IMR-90 (cell line): ENCODE measurements around the gene SLC2A13. TPM values are rescaled to one million over a fixed set of nuclear protein-coding genes. Genes with fewer than 3 reads are reported as not detected.

Experiments
- ATAC-seq: fragments of 200-7000 bp; cut with Tn5 transposase; 2 replicates; pipeline ENCODE4 v1.9.1; 2020; ENCODE audit warnings: low read depth, mild to moderate bottlenecking, moderate library complexity
- BruUV-seq: library from RNA; stranded (reverse); fragments of 400-500 nt; replicated peaks from 2 replicates; lab custom pipeline; 2021; lab: Mats Ljungman, UMichigan
- CTCF ChIA-PET: fragments of 300-600 bp; formaldehyde crosslinking; extraction: SDS; loops from one replicate; lab custom pipeline; 2021; ENCODE audit warnings: antibody characterized with exemption; lab: Yijun Ruan, JAX
- POLR2A ChIA-PET: fragments of 300-600 bp; sonication (Branson Sonifier 250); formaldehyde crosslinking; loops from one replicate; lab custom pipeline; 2022; ENCODE audit warnings: antibody characterized with exemption; ENCODE audit not compliant: unreplicated experiment; lab: Charles Lee
- DNase-seq: peaks from one replicate; pipeline ENCODE4 v3.0.0; 2013
- H2AFZ ChIP-seq: replicated peaks from 2 replicates; pipeline ENCODE3; 2013; ENCODE audit warnings: low read length, mild to moderate bottlenecking; ENCODE audit not compliant: poor library complexity
- H2AK5ac ChIP-seq: 2 replicates; pipeline ENCODE4 v1.6.1; 2013; ENCODE audit warnings: low read depth, low read length, inconsistent platforms
- H2AK9ac ChIP-seq: replicated peaks from 2 replicates; pipeline ENCODE3; 2013; ENCODE audit warnings: mild to moderate bottlenecking, low read depth, low read length, moderate library complexity; ENCODE audit not compliant: poor library complexity
- H2BK120ac ChIP-seq: 2 replicates; pipeline ENCODE4 v1.6.1; 2013; ENCODE audit warnings: low read depth, low read length, inconsistent platforms
- H2BK15ac ChIP-seq: 3 replicates; pipeline ENCODE4 v1.6.1; 2013; ENCODE audit warnings: low read depth, low read length, inconsistent platforms
- H2BK20ac ChIP-seq: 2 replicates; pipeline ENCODE4 v1.6.1; 2013; ENCODE audit warnings: low read depth, mild to moderate bottlenecking, inconsistent platforms, low read length, moderate library complexity
- H2BK5ac ChIP-seq: 2 replicates; pipeline ENCODE4 v1.6.1; 2013; ENCODE audit warnings: mild to moderate bottlenecking, low read depth, low read length, inconsistent platforms; ENCODE audit not compliant: poor library complexity, severe bottlenecking
- H3K14ac ChIP-seq: replicated peaks from 2 replicates; pipeline ENCODE4 v1.6.1; 2013; ENCODE audit warnings: low read depth, low read length, inconsistent platforms
- H3K18ac ChIP-seq: 2 replicates; pipeline ENCODE4 v1.6.1; 2013; ENCODE audit warnings: low read depth, low read length, control low read depth
- H3K23ac ChIP-seq: 2 replicates; pipeline ENCODE4 v1.6.1; 2013; ENCODE audit warnings: low read depth, low read length, inconsistent platforms
- H3K27ac ChIP-seq: 2 replicates; pipeline ENCODE4 v1.5.1; 2013; ENCODE audit warnings: mild to moderate bottlenecking, control low read depth, low read length; ENCODE audit not compliant: insufficient read depth
- H3K27me3 ChIP-seq: 2 replicates; pipeline ENCODE4 v1.6.1; 2013; ENCODE audit warnings: low read length; ENCODE audit not compliant: control insufficient read depth, insufficient read depth
- H3K36me3 ChIP-seq: 2 replicates; pipeline ENCODE4 v1.6.1; 2013; ENCODE audit warnings: low read length, mixed read lengths; ENCODE audit not compliant: control insufficient read depth, insufficient read depth
- H3K4ac ChIP-seq: 2 replicates; pipeline ENCODE4 v1.6.1; 2013; ENCODE audit warnings: low read depth, low read length, inconsistent platforms
- H3K4me1 ChIP-seq: 2 replicates; pipeline ENCODE4 v1.6.1; 2013; ENCODE audit warnings: low read length, mixed read lengths; ENCODE audit not compliant: control insufficient read depth, insufficient read depth
- H3K4me2 ChIP-seq: 2 replicates; pipeline ENCODE4 v1.6.1; 2013; ENCODE audit warnings: low read depth, mild to moderate bottlenecking, control low read depth, low read length, moderate library complexity
- H3K4me3 ChIP-seq: 2 replicates; pipeline ENCODE4 v1.5.1; 2013; ENCODE audit warnings: low read depth, mild to moderate bottlenecking, control low read depth, low read length, moderate library complexity; ENCODE audit not compliant: insufficient read depth
- H3K56ac ChIP-seq: 2 replicates; pipeline ENCODE4 v1.6.1; 2013; ENCODE audit warnings: low read length, inconsistent platforms; ENCODE audit not compliant: insufficient read depth; ENCODE audit errors: extremely low read depth
- H3K79me1 ChIP-seq, 2 experiments: 2 replicates each; pipeline ENCODE4 v1.6.1; 2013; ENCODE audit warnings: low read length in 2 of 2, inconsistent platforms in 1 of 2, low read depth in 1 of 2
- H3K9ac ChIP-seq: 2 replicates; pipeline ENCODE4 v1.6.1; 2013; ENCODE audit warnings: low read depth, low read length, control low read depth
- H3K9me1 ChIP-seq: 2 replicates; pipeline ENCODE4 v1.6.1; 2013; ENCODE audit warnings: low read length, inconsistent platforms; ENCODE audit not compliant: insufficient read depth
- H3K9me3 ChIP-seq: 2 replicates; pipeline ENCODE4 v1.6.1; 2013; ENCODE audit warnings: low read length; ENCODE audit not compliant: control insufficient read depth, insufficient read depth
- H4K20me1 ChIP-seq: 2 replicates; pipeline ENCODE4 v1.6.1; 2013; ENCODE audit warnings: low read length, inconsistent platforms; ENCODE audit not compliant: insufficient read depth
- H4K5ac ChIP-seq: 2 replicates; pipeline ENCODE4 v1.6.1; 2013; ENCODE audit warnings: mild to moderate bottlenecking, low read depth, low read length, control low read depth
- H4K8ac ChIP-seq, 2 experiments: 2 replicates each; pipeline ENCODE4 v1.6.1; 2013; ENCODE audit warnings: low read depth in 2 of 2, low read length in 2 of 2, control low read depth in 1 of 2, inconsistent platforms in 1 of 2
- H4K91ac ChIP-seq: 2 replicates; pipeline ENCODE4 v1.6.1; 2013; ENCODE audit warnings: low read depth, low read length, inconsistent platforms; ENCODE audit not compliant: insufficient read depth
- CHD1 ChIP-seq: IDR thresholded peaks from 2 replicates; pipeline ENCODE4 v1.6.1; 2012; ENCODE audit warnings: low read depth, low read length, improper control_type of control experiment
- FOS ChIP-seq: fragments of 150-350 bp; IDR thresholded peaks from 2 replicates; pipeline ENCODE4 v1.6.1; 2016; ENCODE audit warnings: low read depth, low read length
- MXI1 ChIP-seq: IDR thresholded peaks from 2 replicates; pipeline ENCODE4 v1.6.1; 2012; ENCODE audit warnings: low read depth, mild to moderate bottlenecking, low read length, moderate library complexity, borderline replicate concordance
- RFX5 ChIP-seq: IDR thresholded peaks from 2 replicates; pipeline ENCODE4 v1.8.0; 2012; ENCODE audit warnings: low read depth, mild to moderate bottlenecking, low read length, moderate library complexity
- SMC3 ChIP-seq: fragments of 150-350 bp; IDR thresholded peaks from 2 replicates; pipeline ENCODE4 v1.6.1; 2016; ENCODE audit warnings: low read depth, mild to moderate bottlenecking, antibody characterized with exemption, low read length, moderate library complexity
- WGBS, 2 experiments: methylation state at CpG; one replicate each; pipeline versions ENCODE4 v1.1.5 to v1.1.7; 2013; ENCODE audit warnings: missing lambda C conversion rate in 2 of 2; ENCODE audit not compliant: insufficient read length in 1 of 2; ENCODE audit errors: extremely low coverage in 2 of 2; 5-methylcytosine and 5-hydroxymethylcytosine counted together
- dilution Hi-C: fragments of 300-500 bp; cut with HindIII; formaldehyde crosslinking; loops from one replicate; pipeline ENCODE4 v1.14.3; 2018; ENCODE audit warnings: low sequenced_read_pairs; ENCODE audit not compliant: unreplicated experiment
- in situ Hi-C: fragments of 300-500 bp; cut with MboI; formaldehyde crosslinking; loops from 3 replicates; pipeline ENCODE4 v1.14.3; 2019; ENCODE audit warnings: low sequenced_read_pairs, inconsistent platforms, mixed read lengths
- intact Hi-C: fragments of 100-400 bp; cut with micrococcal nuclease; formaldehyde crosslinking; loops from 2 replicates; pipeline ENCODE4 v1.10.0; 2022
- microRNA-seq, 2 experiments: library from miRNA; stranded (forward) in 1 of 2; unstranded in 1 of 2; fragments of 10-50 nt in 1 of 2; fragments of <30 nt in 1 of 2; gene quantifications in 1 of 2; microRNA quantifications in 1 of 2; one replicate each; pipeline versions ENCODE3 to v1.1.0; 2013 to 2020; ENCODE audit not compliant: insufficient read depth in 1 of 2, insufficient read length in 1 of 2, unreplicated experiment in 1 of 2
- polyA plus RNA-seq, 3 experiments: library from polyadenylated mRNA; depleted of rRNA; stranded (reverse); fragments of >200 nt; gene quantifications; 2 replicates each; pipeline ENCODE4 v1.2.3, GENCODE V29; 2012; ENCODE audit warnings: low replicate concordance in 1 of 3
- small RNA-seq, 5 experiments: library from RNA; depleted of rRNA; stranded (forward); fragments of <200 nt; gene quantifications; one replicate each; pipeline ENCODE3, GENCODE V24; 2012
- total RNA-seq: library from RNA; depleted of rRNA; stranded (reverse); fragments of >200 nt; gene quantifications from 2 replicates; pipeline ENCODE4 v1.2.3, GENCODE V29; 2012; rRNA removed

The SLC2A13 gene
- total and polyA plus RNA-seq, 2 of the 4 experiments (the other 2 are of a cell fraction) = 1.5 to 3.9 TPM

DNA sequence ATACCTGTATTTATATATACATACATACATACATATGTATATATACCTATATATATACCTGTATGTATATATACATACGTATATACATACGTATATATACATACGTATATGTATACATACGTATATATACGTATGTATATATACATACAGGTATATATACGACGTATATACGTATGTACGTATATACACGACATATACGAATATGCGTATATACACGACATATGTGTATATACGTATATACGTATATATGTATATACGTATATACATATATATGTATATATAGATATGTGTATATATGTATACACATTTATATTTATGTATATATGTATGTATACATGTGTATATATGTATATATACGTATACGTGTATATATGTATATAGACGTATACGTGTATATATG, 393.5 kb downstream of the SLC2A13 start:
- ATAC-seq (no peak), DNase-seq (no peak)
- Histone ChIP-seq H3K79me1 (no peaks in the 10 kb centered on the region), H2BK5ac (no peak overlapping the region), H3K23ac (no peak overlapping the region), H2BK120ac (no peak overlapping the region), H3K14ac (no peak overlapping the region), H3K27me3 (no peaks in the 10 kb centered on the region), H2AK9ac (no peak overlapping the region), H3K9me3 (no peaks in the 10 kb centered on the region), H2AFZ (no peak overlapping the region), H3K4me3 (no peak overlapping the region), H3K4ac (no peak overlapping the region), H3K56ac (no peak overlapping the region), H3K4me2 (no peak overlapping the region), H2AK5ac (no peak overlapping the region), H4K20me1 (no peaks in the 10 kb centered on the region), H4K8ac (no peak overlapping the region), H3K9me1 (no peaks in the 10 kb centered on the region), H3K4me1 (no peaks in the 10 kb centered on the region), H2BK20ac (no peak overlapping the region), H4K91ac (no peak overlapping the region), H2BK15ac (no peak overlapping the region), H3K9ac (no peak overlapping the region), H3K36me3 (no peaks in the 10 kb centered on the region), H3K27ac (no peak overlapping the region), H3K18ac (no peak overlapping the region), H4K5ac (no peak overlapping the region)
- ChIA-PET CTCF (no interaction called here), POLR2A (no interaction called here)
- TF ChIP-seq RFX5 (no peak), MXI1 (no peak), CHD1 (no peak), SMC3 (no peak), FOS (no peak)
- dilution Hi-C loops (no loop called here), intact Hi-C loops (no loop called here), in situ Hi-C loops (no loop called here)
- no TSS peak for BruUV-seq
- no CpG with 5 or more reads among the region's 20 CpGs for WGBS, 2 experiments

Small RNAs within 50 kb of the gene (microRNA-seq; reads per million reads assigned to microRNA genes)
- not detected for gene RF00414 (ENCODE audit: insufficient read depth, insufficient read length)

Small RNAs within 50 kb of the gene (small RNA-seq; reads per million reads assigned to genes)
- 0 reads per million in 5 experiments for gene RF00414

Other genes starting within 250 kb of the SLC2A13 start
- 0.54 and 1.1 TPM in 2 replicates for gene LRRK2, start 118.9 kb upstream of the SLC2A13 start, total RNA-seq
- gene LRRK2, start 118.9 kb upstream of the SLC2A13 start, polyA plus RNA-seq (2012; rRNA removed) = 0.17 and 0.36 TPM in 2 replicates